Left kidney (tissue), 2 donors: ENCODE data around the gene TRAF3. TPM values are rescaled to one million over a fixed set of nuclear protein-coding genes. Genes with fewer than 3 reads are reported as not detected.

ENCODE experiments used
- DNase-seq: peaks from one replicate; pipeline ENCODE4 v3.0.0-alpha.2; 2013
- polyA plus RNA-seq: library from polyadenylated mRNA; unstranded; fragments of 120-200 nt; gene quantifications from one replicate; pipeline ENCODE4 v1.2.1, GENCODE V29; 2013; ENCODE audit not compliant: insufficient read length

Gene TRAF3
- polyA plus RNA-seq, 1 donor = 17.7 TPM

GRCh38 chr14:102954081-102954789 is 177.0 kb downstream of the TRAF3 start:
- DNase-seq = no peak

GRCh38 chr14:102955636-102956408 is 178.6 kb downstream of the TRAF3 start:
- no peak for DNase-seq

GRCh38 chr14:102957222-102957621 is 180.0 kb downstream of the TRAF3 start:
- no peak for DNase-seq

- DNase-seq = no peak
Measured at GRCh38 chr14:102958461-102958860, 181.2 kb downstream of the TRAF3 start.

Other genes starting within 250 kb of the TRAF3 start
- gene RCOR1, start 184.8 kb upstream of the TRAF3 start, polyA plus RNA-seq = 44.0 TPM
- 23.0 TPM for gene AMN, start 145.2 kb downstream of the TRAF3 start, polyA plus RNA-seq